ENCODE measurements around the gene HS2ST1.
"Not testable (repeated sequence)": the region's sequence is repeated elsewhere in the genome, so short reads cannot be mapped to it uniquely, and the experiment has no call there.

The HS2ST1 gene

DNA sequence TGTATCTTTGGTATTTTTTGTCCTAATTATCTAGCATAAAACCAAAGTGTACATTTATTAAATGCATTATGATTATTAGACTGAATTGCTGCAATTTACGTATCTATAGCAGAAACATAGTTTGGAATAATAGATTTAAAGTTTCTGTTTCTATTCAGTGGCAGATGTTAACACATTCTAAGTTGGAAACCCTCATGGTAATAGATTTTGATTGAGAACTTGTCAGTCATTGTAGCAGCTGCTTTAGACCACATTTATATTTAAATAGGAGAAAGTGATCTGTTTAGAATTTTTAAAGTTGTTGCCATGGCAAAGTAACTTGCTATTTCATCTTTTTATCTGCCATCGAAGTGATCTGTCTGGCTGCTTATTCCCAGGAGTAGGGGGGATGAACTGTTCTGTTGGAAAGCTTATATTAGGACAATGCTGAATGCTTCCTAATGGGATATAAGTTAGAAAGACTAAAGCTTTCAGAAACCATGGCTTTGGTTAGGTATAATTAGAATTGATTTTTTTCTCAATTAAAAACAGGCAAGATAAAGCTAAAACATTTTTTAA lies 61.6 kb downstream of the HS2ST1 start:
- DNase-seq, result no peak

DNA sequence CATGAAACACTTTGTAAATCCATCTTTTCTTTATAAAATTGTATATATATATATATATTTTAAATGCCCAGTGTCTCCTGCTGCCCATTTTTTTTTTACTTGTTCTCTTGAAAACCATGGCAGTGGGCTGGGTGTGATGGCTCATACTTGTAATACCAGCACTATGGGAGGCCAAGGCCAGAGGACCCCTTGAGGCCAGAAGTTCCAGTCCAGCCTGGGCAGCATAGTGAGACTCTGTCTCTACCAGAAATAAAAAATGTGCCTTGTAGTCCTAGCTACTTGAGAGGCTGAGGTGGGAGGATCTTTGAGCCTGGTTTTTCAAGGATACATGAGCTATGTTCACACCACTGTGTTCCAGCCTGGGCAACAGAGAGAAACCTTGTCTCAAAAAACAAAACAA lies 62.2 kb downstream of the HS2ST1 start:
- DNase-seq, result no peak

DNA sequence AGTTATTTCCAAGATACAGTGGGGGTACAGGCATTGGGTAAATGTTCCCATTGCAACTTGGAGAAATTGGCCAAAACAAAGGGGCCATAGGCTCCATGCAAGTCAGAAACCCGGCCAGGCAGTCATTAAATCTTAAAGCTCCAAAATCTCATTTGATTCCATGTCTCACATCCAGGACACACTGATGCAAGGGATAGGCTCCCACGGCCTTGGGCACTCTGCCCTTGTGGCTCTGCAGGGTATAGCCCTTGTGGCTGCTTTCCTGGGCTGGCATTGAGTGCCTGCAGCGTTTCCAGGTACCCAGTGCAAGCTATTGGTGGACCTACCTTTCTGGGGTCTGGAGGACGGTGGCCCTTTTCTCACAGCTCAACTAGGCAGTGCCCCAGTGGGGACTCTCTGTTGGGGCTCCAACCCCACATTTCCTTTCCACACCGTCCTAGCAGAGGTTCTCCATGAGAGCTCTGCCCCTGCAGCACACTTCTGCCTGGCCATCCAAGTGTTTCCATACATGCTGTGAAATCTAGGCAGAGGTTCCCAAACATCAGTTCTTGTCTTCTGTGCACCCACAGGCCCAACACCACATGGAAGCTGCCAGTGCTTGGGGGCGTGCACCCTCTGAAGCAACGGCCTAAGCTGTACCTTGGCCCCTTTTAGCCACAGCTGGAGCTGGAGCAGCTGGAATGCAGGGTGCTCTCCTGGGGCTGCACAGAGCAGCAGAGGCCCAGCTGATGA lies 67.2 kb downstream of the HS2ST1 start:
- DNase-seq, result no peak

DNA sequence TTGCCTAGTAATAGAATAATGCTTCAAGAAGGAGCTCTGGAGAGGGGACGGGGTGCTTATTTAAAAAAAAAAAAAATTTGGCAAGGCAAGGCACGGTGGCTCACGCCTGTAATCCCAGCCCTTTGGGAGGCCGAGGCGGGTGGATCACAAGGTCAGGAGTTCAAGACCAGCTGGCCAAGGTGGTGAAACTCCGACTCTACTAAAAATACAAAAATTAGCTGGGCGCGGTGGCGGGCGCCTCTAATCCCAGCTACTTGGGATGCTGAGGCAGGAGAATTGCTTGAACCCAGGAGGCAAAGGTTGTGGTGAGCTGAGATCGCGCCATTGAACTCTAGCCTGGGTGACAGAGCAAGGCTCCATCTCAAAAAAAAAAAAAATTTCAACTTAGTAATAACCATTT lies 69.2 kb downstream of the HS2ST1 start:
- DNase-seq, result not testable (repeated sequence)

DNA sequence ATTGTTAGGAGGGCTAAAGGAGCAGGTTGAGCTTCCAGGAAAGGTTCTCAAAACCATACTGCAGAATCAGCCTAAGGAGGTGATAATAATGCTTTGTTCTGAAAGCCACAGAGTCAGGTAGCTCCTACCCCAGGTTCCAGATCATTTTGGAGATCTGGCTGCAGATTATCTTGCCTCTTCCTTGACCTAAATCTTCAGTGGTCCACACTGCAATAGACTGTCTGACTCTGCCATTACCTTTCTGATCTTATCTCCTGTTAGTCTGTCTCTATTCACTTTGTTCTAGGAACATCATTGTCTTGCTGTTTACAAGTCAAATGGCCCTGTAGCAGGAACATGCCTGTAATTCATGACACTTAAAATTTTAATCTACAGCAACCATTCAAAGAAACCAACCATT lies 73.0 kb downstream of the HS2ST1 start:
- no peak for DNase-seq

DNA sequence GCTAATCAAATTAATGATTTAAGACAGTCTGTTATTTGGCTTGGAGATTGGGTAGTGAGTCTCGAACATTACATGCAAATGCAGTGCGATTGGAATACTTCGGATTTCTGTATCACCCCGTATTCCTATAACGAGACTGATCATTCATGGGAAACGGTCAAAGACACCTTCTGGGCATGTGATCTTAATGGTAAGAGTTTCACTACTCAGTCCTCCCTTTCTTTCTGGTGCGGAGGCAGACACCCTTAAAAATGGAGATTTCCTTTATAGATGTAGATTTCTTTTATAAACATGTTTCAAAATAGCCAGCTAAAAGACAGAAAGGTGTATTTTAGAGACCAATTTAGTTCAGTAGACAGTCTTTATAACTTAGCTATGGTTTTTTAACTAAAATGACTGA lies 74.4 kb downstream of the HS2ST1 start:
- no peak for DNase-seq

DNA sequence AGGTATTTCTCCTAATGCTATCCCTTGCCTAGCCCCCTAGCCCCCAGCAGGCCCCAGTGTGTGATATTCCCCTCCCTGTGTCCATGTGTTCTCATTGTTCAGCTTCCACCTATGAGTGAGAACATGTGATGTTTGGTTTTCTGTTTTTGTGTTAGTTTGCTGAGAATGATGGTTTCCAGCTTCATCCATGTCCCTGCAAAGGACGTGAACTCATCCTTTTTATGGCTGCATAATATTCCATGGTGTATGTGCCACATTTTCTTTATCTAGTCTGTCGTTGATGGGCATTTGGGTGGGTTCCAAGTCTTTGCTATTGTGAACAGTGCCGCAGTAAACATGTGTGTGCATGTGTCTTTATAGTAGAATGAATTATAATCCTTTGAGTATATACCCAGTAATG lies 75.3 kb downstream of the HS2ST1 start:
- not testable (repeated sequence) for DNase-seq

DNA sequence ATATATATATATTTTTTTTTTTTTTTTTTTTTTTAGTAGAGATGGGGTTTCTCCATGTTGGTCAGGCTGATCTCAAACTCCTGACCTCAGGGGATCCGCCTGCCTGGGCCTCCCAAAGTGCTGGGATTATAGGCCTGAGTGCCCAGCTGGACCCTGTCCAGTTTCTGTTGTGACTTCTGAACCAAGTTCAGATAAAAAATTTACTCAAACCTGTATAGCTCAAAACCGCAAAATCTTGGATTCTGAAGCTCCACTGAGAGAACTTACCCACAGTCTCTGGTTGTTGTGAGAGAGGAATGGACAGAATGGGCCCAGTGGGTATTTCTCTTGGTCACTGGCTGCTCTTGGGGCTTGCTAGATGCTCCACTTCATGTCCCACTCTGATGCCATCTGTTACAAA lies 76.4 kb downstream of the HS2ST1 start:
- no peak for DNase-seq

DNA sequence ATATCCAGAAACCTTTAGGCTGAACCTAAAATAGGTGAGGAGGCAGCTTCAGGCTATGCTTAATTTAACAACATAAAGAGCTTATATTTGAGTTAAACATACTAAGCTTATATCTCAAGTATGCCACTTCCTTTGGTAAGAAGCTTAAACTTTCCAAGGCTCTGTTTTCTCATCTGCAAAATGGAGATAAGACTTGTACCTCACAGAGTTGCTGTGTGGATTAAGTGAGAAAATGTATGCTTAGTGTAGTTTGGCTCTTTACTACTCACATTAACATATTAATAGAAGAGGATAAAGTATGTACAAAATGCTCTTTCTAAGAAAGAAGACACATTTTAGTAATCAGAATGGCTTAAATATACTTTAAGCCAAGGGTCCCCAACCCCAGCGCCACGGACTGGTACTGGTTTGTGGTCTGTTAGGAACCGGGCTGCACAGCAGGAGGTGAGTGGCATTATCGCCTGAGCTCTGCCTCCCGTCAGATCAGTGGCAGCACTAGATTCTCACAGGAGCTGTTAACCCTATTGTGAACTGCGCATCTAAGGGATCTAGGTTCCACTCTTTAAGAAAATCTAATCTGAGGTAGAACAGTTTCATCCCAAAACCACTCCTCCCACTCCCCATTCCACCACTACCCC lies 77.2 kb downstream of the HS2ST1 start:
- no peak for DNase-seq

DNA sequence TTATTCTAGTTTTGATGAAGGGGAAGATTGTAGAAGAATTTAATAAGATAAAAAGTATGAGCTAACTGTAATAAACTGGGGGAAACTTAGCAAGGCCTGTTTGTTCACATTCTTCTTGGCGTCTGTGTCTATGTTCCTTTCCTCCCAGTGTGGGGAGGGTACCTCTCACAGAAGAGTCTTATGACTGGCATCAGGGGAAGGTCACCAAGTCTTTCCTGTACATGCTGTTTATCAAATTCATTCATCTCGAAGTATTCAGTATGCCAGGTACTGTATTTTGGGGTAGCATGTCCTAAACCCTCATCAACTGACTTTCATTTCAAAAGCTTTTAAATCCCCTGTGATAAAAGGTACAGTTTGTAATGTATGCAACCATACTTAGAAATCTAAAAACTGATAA lies 78.4 kb downstream of the HS2ST1 start:
- no peak for DNase-seq

DNA sequence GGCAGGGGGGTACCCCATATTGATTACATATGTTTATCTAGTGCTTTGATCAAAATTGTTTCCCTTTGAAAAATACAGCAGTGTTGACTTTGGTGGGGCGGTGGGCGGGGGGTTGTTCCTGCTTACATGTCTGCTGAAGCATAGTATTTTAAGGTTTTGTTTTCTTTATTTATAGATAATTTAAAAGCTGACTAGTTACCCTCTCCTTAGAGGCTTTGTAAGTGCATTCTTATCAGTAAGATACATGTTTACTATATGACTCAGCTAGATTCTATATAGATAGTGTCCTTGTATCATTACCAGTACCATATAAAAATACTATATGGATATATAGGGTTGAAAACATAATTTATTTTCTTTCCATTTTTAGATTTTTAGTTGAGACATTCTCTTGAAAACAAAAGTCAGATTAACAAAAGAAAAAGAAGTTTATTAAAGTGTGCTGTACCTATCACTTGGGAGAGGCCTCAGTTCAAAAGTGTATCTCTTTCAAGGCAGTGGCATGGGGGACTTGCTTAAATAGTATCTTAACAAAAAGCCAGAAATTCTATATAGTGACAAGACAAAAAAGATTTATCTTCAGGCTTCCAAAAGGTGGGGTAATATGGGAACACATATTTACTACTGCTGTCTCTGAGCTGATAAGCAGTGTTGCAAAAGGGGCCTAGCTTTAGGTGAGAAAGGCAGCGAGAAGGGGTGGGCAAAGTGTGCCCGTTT lies 79.0 kb downstream of the HS2ST1 start:
- DNase-seq, result no peak

DNA sequence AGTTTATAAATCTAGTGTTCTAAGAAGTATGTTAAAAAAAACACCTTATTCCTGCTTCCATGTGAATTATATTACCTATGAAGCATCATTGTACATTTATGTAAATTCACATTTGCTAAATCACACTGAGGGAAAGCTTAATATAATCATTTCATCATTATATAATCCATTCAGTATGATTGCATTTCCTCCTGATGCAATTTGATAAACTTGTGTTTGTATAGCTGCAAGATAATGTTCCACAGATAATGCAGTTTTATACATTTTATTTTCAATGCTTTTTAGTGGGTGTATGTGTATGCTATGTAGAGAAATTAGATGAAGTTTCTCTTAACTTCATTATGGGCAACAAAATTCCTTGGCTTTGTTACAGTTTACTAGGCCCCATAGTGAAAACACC lies 79.6 kb downstream of the HS2ST1 start:
- no peak for DNase-seq

DNA sequence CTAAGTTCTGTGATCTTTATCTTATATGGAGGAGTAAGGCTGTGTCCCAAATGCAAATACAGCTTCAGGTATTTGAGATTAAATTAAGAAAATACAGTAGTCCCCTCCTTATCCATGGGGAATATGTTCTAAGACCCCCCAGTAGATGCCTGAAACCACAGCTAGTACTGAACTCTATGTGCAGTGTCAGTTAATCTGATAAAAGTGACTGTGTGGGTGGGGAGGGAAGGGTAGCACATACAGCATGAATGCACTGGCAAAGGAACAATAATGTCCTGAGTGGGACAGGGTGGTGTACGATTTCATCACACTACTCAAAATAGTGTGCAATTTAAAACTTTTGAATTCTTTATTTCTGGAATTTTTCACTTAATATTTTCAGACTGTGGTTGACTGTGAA lies 83.1 kb downstream of the HS2ST1 start:
- DNase-seq, result no peak

DNA sequence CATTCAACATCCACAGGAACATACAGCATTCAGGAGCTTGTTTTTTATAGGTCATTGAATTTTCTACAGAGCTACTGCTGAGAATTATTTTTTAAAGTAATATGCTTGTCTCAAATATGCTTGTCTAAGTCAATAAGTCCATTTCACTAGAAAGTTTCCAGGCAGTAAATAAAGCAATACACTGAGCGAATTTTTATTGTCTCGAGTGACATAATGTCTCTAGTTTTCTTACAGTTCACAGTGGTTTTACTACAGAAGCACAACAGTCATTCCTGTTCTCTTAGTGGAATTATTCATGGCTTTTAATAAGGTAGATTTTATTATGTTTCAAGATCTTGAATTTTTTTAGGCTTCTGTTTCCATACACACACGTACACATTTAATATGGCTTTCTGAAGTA lies 83.8 kb downstream of the HS2ST1 start:
- no peak for DNase-seq

DNA sequence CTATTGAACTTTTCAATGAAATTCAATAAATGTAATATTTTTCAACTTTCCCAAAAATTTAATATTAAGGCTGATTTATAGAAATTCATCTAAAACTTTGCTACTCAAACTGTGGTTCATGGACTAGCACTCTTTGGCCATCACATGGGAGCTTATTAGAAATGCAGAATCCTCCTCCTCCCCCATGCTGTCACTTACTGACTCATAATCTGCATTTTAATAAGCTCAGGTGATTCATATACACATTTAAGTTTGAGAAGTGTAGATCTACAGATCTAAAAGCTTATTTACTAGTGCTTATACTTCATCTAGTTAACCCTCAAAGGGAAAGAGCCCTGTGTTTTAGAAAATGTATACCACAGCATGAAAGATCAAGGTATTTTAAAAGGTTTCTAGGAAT lies 84.3 kb downstream of the HS2ST1 start:
- no peak for DNase-seq

DNA sequence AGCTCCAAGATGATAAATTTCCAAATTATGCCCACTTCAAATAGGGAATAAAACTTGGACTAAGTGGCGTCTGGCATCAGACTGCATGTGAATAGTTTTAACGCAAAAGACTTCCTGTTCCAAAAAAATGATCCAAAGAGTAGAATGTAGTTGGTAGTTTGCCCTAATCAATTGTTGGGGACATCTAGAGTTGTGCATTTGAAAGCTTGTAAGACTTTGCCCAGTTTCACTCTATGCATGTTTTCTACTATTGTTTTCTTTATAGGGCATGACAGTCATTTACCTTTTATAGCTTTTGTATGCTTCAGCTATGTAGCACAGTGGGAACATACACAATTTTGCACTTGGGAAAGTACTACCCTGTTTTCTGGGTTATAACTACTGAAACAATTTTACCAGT lies 86.0 kb downstream of the HS2ST1 start:
- no peak for DNase-seq

DNA sequence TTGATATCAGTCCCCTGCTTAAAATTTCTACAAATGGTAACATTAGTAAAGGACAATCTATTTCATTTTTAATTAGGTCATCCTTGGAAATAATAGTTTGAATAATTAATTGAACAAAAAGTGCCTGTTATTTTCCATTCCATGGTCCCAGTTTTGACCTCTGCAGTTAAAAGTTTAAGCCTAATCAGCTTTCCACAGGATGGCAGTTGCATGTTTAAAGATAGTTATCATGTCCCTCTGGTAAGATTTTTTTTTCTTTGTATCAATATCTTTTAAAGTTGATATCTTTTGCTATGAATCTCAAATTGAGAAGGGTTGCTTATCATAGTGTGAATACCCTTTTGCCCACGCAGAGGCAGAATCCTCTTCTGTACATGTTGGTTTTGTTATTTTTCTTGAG lies 90.4 kb downstream of the HS2ST1 start:
- no peak for DNase-seq

DNA sequence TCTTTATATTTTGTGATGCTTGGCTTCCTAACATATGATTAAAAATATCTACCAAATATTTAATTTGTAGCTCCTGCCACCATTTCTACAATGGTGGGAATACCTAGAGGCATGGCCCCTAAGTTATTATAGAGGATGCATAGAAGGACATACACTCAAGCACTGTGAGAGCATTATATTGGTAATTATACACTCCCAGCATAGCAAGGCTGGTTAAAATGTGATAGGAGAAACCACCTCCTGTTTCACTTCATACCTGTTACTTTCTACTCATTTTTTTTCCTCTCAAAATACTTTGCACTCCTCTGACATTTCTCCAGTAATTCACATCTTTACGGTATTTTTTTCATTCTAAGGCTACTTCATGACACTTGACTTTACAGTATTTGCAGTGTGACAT lies 92.9 kb downstream of the HS2ST1 start:
- DNase-seq, result no peak

DNA sequence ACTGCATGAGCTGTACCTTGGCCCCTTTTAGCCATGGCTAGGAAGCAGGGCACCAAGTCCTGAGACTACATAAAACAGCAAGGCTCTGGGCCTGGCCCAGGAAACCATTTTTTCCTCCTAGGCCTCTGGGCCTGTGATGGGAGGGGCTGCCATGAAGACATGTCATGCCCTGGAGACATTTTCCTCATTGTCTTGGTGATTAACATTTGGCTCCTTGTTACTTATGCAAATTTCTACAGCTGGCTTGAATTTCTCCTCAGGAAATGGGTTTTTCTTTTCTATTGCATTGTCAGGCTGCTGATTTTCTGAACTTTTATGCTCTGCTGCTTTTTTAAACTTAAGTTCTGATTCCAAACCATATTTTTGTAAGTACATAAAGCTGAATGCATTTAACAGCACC lies 99.0 kb downstream of the HS2ST1 start:
- not testable (repeated sequence) for DNase-seq

DNA sequence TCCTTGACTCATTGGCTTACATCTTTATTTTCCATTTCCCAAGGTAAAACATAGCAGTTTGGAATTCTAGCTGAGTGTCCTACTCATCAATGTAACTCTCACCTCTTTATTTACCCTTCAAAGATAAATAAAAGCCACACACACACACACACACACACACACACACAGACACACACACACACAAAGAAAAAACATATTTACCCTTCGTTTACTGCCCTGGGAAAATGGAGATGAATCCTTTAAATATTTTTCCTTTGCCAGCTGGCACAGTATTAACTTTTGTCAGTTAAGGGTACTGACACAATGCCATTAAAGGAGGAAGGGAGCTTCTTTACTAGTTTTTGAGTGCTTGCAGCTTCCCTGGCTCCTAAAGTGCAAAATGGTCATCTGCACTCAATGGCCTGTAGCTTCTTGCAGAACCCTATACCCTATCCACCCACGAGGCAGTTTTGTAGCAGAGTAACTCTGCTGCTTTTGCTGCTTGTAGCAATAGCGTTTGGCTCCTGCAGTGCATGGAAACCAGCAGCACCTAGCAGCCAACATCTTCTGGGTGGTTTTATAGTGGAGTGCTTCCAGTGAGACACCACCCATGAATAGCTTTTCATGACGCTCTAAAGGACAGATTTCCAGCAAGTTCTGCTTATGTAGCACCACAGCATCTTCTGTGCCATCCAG lies 103.7 kb downstream of the HS2ST1 start:
- no peak for DNase-seq

DNA sequence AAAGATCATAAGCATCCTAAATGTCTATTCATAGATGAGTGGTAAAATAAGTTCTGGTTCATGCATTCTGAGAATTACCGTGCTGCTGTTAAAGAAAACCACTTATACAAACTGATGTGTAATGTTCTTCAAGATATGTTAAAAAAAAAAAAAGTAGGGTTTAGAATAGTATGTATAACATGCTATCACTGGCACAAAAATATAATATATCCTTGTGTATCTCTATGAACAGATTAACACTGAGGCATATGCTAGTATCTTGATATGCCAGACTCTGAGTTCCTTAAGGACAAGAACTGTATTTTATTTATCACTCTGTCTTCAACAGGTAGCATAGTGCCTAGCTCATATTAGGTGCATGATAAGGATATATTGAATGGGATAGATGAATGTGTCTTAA lies 108.9 kb downstream of the HS2ST1 start:
- no peak for DNase-seq

DNA sequence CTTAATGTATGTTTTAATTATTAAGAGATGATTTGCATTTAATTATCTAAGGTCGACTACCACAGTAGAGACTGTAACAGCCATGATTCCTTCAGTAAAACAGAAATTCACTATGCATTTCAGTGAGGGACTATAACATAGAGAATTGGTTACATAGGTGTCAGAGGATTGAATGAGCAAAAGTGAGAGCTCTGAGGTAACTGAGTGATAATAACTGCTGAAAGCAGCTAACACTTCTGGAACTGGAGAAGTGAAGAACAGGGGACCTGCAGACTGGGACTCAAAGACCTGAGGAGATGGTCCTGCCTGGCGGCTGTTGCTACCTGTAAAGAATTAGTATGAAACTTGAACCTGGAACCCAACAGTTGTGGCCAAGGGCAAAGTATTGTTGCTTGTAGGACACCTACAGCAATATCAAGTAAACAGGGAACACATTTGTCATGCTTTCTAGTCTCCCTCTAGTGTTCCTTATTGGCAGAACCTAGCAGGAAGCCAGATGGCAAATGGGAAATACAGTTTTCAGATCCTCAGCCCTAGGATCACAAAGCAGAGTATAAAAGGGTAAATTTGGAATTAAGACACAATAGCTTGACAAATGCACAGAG lies 110.6 kb downstream of the HS2ST1 start:
- DNase-seq, result no peak

DNA sequence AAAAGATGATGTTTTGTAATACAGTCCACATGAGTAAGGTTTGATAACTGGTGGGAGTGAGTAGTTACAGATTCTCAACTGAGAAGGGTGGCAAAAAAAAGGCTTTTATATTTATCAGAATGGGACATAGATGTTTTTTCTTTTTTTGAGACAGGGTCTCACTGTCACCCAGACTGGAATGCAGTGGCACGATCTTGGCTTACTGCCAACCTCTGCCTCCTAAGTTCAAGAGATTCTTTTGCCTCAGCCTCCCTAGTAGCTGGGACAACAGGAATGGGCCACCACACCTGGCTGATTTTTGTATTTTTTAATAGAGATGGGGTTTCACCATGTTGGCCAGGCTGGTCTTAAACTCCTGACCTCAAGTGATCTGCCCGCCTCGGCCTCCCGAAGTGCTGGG lies 113.1 kb downstream of the HS2ST1 start:
- not testable (repeated sequence) for DNase-seq

Data from 8988T (cell line).